Activated CD4-positive, alpha-beta T cell treated with anti-CD3 and anti-CD28 coated beads for 36 hours (primary cell): Measurements from ENCODE around the gene MPV17. TPM values are rescaled to one million over a fixed set of nuclear protein-coding genes. Genes with fewer than 3 reads are reported as not detected.

ENCODE experiments used
- ATAC-seq: fragments of 200-7000 bp; cut with Tn5 transposase; one replicate; pipeline ENCODE4 v1.10.0; 2021; ENCODE audit warnings: mild to moderate bottlenecking, moderate library complexity
- CTCF ChIA-PET: fragments of 350-600 bp; sonication (Branson Sonifier 250); formaldehyde crosslinking; loops from one replicate; lab custom pipeline; 2021; ENCODE audit warnings: antibody characterized with exemption; lab: Charles Lee
- POLR2A ChIA-PET: fragments of 350-600 bp; sonication (Branson Sonifier 250); formaldehyde crosslinking; loops from one replicate; lab custom pipeline; 2021; ENCODE audit warnings: antibody characterized with exemption, inconsistent platforms; lab: Charles Lee
- DNase-seq: peaks from one replicate; pipeline ENCODE4 v3.0.0-alpha.2; 2020
- H3K27ac Mint-ChIP-seq: one replicate; pipeline ENCODE4 v1.8.0; 2021; ENCODE audit warnings: mixed read lengths
- H3K27me3 Mint-ChIP-seq: one replicate; pipeline ENCODE4 v1.8.0; 2021; ENCODE audit warnings: mixed read lengths
- H3K36me3 Mint-ChIP-seq: one replicate; pipeline ENCODE4 v1.8.0; 2021; ENCODE audit warnings: low read depth, mixed read lengths
- H3K4me1 Mint-ChIP-seq: one replicate; pipeline ENCODE4 v1.8.0; 2021; ENCODE audit warnings: mixed read lengths
- H3K4me3 Mint-ChIP-seq: one replicate; pipeline ENCODE4 v1.8.0; 2021; ENCODE audit warnings: mild to moderate bottlenecking, moderate library complexity, mixed read lengths
- H3K9me3 Mint-ChIP-seq: one replicate; pipeline ENCODE4 v1.8.0; 2021; ENCODE audit warnings: low read depth, mixed read lengths
- intact Hi-C, 2 experiments: fragments of 100-400 bp; cut with DNase I in 1 of 2; cut with micrococcal nuclease in 1 of 2; formaldehyde crosslinking; loops; one replicate each; pipeline versions ENCODE4 v1.14.2 to v1.15.1; 2022 to 2024; cut with DNase I, micrococcal nuclease
- total RNA-seq, 2 experiments: library from RNA; stranded (reverse); gene quantifications; one replicate each; pipeline ENCODE4 v1.2.3, GENCODE V29; 2021

Gene MPV17
- total RNA-seq, 2 experiments from 2014 or later: 93.4 to 103 TPM

DNA sequence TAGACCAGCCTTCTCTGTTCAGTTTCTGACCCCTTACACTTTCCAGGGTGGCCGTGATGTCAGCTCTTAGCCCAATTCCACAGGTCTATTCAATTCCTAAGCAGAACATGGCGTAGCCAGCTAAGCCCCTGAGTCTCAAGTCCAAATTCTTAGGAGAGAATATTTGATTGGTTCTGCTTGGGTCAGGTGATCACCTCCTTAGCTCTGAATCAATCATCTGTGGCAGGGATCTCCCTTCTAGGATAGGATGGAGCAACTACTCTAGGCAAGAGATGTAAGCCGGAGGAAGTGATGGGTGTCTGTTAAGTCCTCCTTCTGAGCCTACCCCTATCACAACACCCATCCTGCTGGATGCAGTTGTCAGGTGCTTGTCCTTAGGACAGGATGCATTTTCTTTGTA lies 25.7 kb downstream of the MPV17 start:
- POLR2A ChIA-PET: no interaction called here
- CTCF ChIA-PET: interaction anchor here (0.9 kb wide), 1 partner anchor 49 kb away, joined by 3 read pairs; no protein-coding TSS in a partner anchor
- intact Hi-C loops: no loop called here
- H3K27me3 Mint-ChIP-seq: no peaks in the 10 kb centered on the region
- no peak overlapping the region for H3K27ac Mint-ChIP-seq
- no peak for ATAC-seq
- no peak for DNase-seq
- no peaks in the 10 kb centered on the region for H3K9me3 Mint-ChIP-seq
- no peaks in the 10 kb centered on the region for H3K4me1 Mint-ChIP-seq
- no peak overlapping the region for H3K4me3 Mint-ChIP-seq
- H3K36me3 Mint-ChIP-seq: no peaks in the 10 kb centered on the region

DNA sequence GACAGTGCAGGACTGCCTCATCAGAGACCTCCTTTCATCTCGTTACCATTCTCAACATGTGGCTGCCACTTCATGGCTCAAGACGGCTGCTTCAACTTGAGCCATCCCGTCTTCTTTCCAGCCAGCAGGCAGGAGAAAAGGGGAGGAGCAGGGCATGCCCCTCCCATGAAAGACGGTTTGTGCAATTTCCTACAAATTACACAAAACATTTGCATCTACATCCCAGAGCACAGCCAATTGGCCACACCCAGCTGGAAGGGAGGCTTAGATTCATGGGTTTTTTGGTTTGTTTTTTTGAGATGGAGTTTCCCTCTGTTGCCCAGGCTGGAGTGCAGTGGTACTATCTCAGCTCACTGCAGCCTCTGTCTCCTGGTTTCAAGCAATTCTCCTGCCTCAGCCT lies 26.4 kb downstream of the MPV17 start:
- ChIA-PET POLR2A (no interaction called here), CTCF (interaction anchor here (0.9 to 1.6 kb wide), 3 partner anchors 16 to 48 kb away, joined by 3 to 10 read pairs (median 3); no protein-coding TSS in a partner anchor)
- Mint-ChIP-seq H3K4me1 (no peaks in the 10 kb centered on the region), H3K36me3 (no peaks in the 10 kb centered on the region), H3K27ac (no peak overlapping the region), H3K27me3 (peaks cover 6% of the 10 kb centered on the region), H3K9me3 (no peaks in the 10 kb centered on the region), H3K4me3 (no peak overlapping the region)
- intact Hi-C loops: no loop called here
- ATAC-seq (no peak), DNase-seq (no peak)

DNA sequence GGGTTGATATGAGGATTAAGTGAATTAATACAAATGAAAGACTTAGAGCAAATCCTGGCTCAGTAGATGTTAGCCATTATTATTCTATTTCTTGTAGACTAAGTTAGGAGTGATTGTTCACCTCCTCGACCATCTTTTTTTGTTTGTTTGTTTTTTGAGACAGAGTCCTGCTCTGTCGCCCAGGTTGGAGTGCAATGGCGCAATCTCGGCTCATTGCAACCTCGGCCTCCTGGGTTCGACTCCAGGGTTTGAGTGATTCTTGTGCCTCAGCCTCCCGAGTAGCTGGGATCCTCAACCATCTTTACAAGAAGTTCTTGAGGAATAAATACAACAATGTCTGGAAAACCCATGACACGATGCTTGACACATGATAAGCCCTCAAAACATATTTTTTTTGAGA lies 28.0 kb downstream of the MPV17 start:
- Mint-ChIP-seq H3K36me3 (no peaks in the 10 kb centered on the region), H3K9me3 (no peaks in the 10 kb centered on the region), H3K4me3 (no peak overlapping the region), H3K27ac (no peak overlapping the region), H3K27me3 (peaks cover 6% of the 10 kb centered on the region), H3K4me1 (no peaks in the 10 kb centered on the region)
- CTCF ChIA-PET: interaction anchor here (1.8 kb wide), 1 partner anchor 15 kb away, joined by 9 read pairs; no protein-coding TSS in a partner anchor
- intact Hi-C loops: no loop called here
- no peak for DNase-seq
- no peak for ATAC-seq
- POLR2A ChIA-PET: interaction anchor here (0.7 kb wide), 1 partner anchor 162 kb away, joined by 7 read pairs; no protein-coding TSS in a partner anchor

GRCh38 chr2:27291865-27292264 lies 31.0 kb downstream of the MPV17 start:
- ChIA-PET POLR2A (interaction anchor here (1.2 kb wide), 1 partner anchor 10 kb away, joined by 3 read pairs; the partner anchor contains the start of gene TRIM54), CTCF (interaction anchor here (1.9 to 3.7 kb wide), 3 partner anchors 9 to 12 kb away, joined by 5 to 23 read pairs (median 19); partner anchors contain the start of gene TRIM54)
- Mint-ChIP-seq H3K27me3 (peaks cover 6% of the 10 kb centered on the region), H3K4me3 (no peak overlapping the region), H3K4me1 (no peaks in the 10 kb centered on the region), H3K36me3 (no peaks in the 10 kb centered on the region), H3K27ac (no peak overlapping the region), H3K9me3 (no peaks in the 10 kb centered on the region)
- peak; percentile 26 for ATAC-seq
- intact Hi-C loops: no loop called here
- DNase-seq: no peak

- no peak overlapping the region for H3K4me3 Mint-ChIP-seq
- no peak overlapping the region for H3K27ac Mint-ChIP-seq
- intact Hi-C loops: no loop called here
- no peaks in the 10 kb centered on the region for H3K36me3 Mint-ChIP-seq
- H3K27me3 Mint-ChIP-seq: peaks cover 6% of the 10 kb centered on the region
- DNase-seq (no peak), ATAC-seq (no peak)
- POLR2A ChIA-PET: interaction anchor here (0.6 kb wide), 1 partner anchor 441 kb away, joined by 5 read pairs; no protein-coding TSS in a partner anchor
- H3K4me1 Mint-ChIP-seq: no peaks in the 10 kb centered on the region
- no peaks in the 10 kb centered on the region for H3K9me3 Mint-ChIP-seq
- CTCF ChIA-PET: interaction anchor here (1.0 to 3.7 kb wide), 4 partner anchors 9 to 444 kb away, joined by 3 to 19 read pairs (median 4); no protein-coding TSS in a partner anchor
These were observed 32.3 kb downstream of the MPV17 start for GRCh38 chr2:27290549-27290948.

GRCh38 chr2:27288610-27289009 lies 34.3 kb downstream of the MPV17 start:
- ChIA-PET CTCF (interaction anchor here (0.6 to 1.8 kb wide), 4 partner anchors 9 to 122 kb away, joined by 3 to 7 read pairs (median 4); no protein-coding TSS in a partner anchor), POLR2A (no interaction called here)
- intact Hi-C loops: no loop called here
- DNase-seq (no peak), ATAC-seq (no peak)
- Mint-ChIP-seq H3K4me1 (no peaks in the 10 kb centered on the region), H3K27ac (no peak overlapping the region), H3K27me3 (peaks cover 8% of the 10 kb centered on the region), H3K36me3 (no peaks in the 10 kb centered on the region), H3K9me3 (no peaks in the 10 kb centered on the region), H3K4me3 (no peak overlapping the region)

GRCh38 chr2:27285481-27285880 lies 37.4 kb downstream of the MPV17 start:
- H3K27me3 Mint-ChIP-seq: peaks cover 8% of the 10 kb centered on the region

DNA sequence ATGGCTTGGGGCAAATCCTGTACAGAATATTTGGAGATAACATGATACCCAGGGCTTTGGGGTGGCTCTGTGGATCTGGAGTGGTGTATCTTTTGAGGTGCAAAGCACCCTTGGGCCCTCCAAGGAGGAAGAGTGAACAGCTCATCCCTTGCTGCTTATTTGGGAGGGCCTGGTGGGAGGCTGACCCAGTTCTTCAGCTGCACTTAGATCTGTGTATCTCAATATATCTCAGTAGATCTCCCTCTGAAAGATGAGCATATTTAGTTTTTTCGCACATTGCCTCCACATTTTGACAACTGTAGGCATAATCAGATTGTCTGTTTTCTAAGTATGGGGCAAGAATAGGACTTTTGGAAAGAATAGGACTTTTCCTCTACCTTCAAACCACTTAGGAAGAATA lies 37.9 kb downstream of the MPV17 start:
- POLR2A ChIA-PET: no interaction called here
- ATAC-seq: no peak
- intact Hi-C loops: no loop called here

More at GRCh38 chr2:27285481-27285880, 37.4 kb downstream of the MPV17 start:
- POLR2A ChIA-PET: no interaction called here
- H3K27ac Mint-ChIP-seq: no peak overlapping the region
- ATAC-seq (no peak), DNase-seq (no peak)
- CTCF ChIA-PET: interaction anchor here (0.8 kb wide), 1 partner anchor 192 kb away, joined by 4 read pairs; no protein-coding TSS in a partner anchor
- H3K36me3 Mint-ChIP-seq: no peaks in the 10 kb centered on the region
- no peak overlapping the region for H3K4me3 Mint-ChIP-seq
- intact Hi-C loops: no loop called here
- no peaks in the 10 kb centered on the region for H3K4me1 Mint-ChIP-seq
- no peaks in the 10 kb centered on the region for H3K9me3 Mint-ChIP-seq

DNA sequence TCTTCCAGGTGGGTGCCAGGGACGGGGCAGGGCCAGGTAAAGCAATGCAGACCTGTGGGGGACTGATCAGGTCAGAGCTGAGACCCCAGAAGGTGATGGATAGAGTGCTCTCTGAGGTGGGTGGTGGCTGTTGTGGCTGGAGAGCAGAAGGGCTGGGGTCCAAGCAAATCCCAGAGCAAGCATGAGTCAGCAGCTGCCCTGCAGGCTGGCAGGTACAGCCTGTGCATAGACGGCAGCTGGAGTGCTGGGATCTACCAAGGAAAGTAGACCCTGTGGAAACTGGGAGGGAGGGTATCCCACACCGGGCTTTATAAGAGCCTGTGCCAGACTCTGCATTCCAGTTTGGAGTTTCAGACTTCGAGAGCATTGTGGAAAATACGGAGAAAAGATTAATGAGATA lies 40.0 kb downstream of the MPV17 start:
- no peak overlapping the region for H3K27ac Mint-ChIP-seq
- peaks cover 4% of the 10 kb centered on the region for H3K4me1 Mint-ChIP-seq
- H3K4me3 Mint-ChIP-seq: no peak overlapping the region
- CTCF ChIA-PET: interaction anchor here (0.7 to 5.6 kb wide), 11 partner anchors 10 to 1822 kb away, joined by 3 to 82 read pairs (median 6); partner anchors contain the start of gene SLC30A3
- no peak for DNase-seq
- no peaks in the 10 kb centered on the region for H3K36me3 Mint-ChIP-seq
- no peaks in the 10 kb centered on the region for H3K9me3 Mint-ChIP-seq
- POLR2A ChIA-PET: interaction anchor here (0.6 kb wide), 1 partner anchor 11 kb away, joined by 3 read pairs; no protein-coding TSS in a partner anchor
- peaks cover 12% of the 10 kb centered on the region for H3K27me3 Mint-ChIP-seq
- intact Hi-C loops: no loop called here
- ATAC-seq: no peak

More for the DNA sequence above, 37.9 kb downstream of the MPV17 start:
- H3K36me3 Mint-ChIP-seq: no peaks in the 10 kb centered on the region
- CTCF ChIA-PET: interaction anchor here (1.0 to 2.1 kb wide), 4 partner anchors 19 to 36 kb away, joined by 3 to 6 read pairs (median 4); no protein-coding TSS in a partner anchor
- H3K4me1 Mint-ChIP-seq: peaks cover under 1% of the 10 kb centered on the region
- no peak overlapping the region for H3K27ac Mint-ChIP-seq
- DNase-seq: no peak
- H3K4me3 Mint-ChIP-seq: no peak overlapping the region
- H3K27me3 Mint-ChIP-seq: peaks cover 8% of the 10 kb centered on the region
- H3K9me3 Mint-ChIP-seq: no peaks in the 10 kb centered on the region

- H3K27me3 Mint-ChIP-seq: peaks cover 15% of the 10 kb centered on the region
- DNase-seq (no peak), ATAC-seq (no peak)
- intact Hi-C loops: loop anchor here in 1 of 2 experiments (2.0 kb wide), 1 partner anchor 113 kb away; no protein-coding TSS in a partner anchor
- H3K4me1 Mint-ChIP-seq: peaks cover 4% of the 10 kb centered on the region
- no peak within 1 kb of the TSS for H3K27ac Mint-ChIP-seq
- no peaks in the 10 kb centered on the region for H3K36me3 Mint-ChIP-seq
- ChIA-PET POLR2A (interaction anchor here (1.0 kb wide), 1 partner anchor 11 kb away, joined by 3 read pairs; no protein-coding TSS in a partner anchor), CTCF (interaction anchor here (0.7 to 5.6 kb wide), 13 partner anchors 10 to 183 kb away, joined by 3 to 82 read pairs (median 5); partner anchors contain the start of genes MPV17 and SLC30A3)
- H3K9me3 Mint-ChIP-seq: no peaks in the 10 kb centered on the region
- H3K4me3 Mint-ChIP-seq: no peak within 1 kb of the TSS
These were observed 40.9 kb downstream of the MPV17 start, which contains the start of gene TRIM54 for GRCh38 chr2:27281855-27282559. Gene TRIM54 (plus strand): TSS chr2:27282429. CDS start chr2:27282732, 303 bp downstream.

DNA sequence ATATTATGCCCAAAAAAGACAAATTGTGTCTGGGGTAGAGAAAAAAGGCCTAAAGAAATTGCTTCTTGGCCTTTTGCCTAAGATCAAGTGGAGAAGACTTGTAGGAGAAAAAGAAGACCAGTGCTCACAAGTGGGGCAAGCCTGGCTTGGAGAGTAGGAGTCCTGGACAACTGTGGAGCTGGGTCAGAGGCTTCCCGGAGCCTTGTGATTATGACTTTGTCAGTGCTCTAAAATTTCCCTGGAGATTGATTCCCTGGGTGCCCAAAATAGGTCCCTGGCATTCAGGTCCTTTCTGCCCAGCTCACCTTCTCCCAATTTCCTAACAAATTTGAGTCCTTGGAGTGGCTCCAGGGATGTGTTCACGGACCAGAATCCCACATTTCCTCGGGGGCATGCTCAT lies 41.5 kb downstream of the MPV17 start:
- Mint-ChIP-seq H3K4me1 (peaks cover 4% of the 10 kb centered on the region), H3K27ac (no peak overlapping the region), H3K27me3 (peaks cover 15% of the 10 kb centered on the region), H3K36me3 (no peaks in the 10 kb centered on the region), H3K4me3 (no peak overlapping the region), H3K9me3 (no peaks in the 10 kb centered on the region)
- ATAC-seq: no peak
- no peak for DNase-seq
- ChIA-PET POLR2A (interaction anchor here (1.0 kb wide), 1 partner anchor 11 kb away, joined by 3 read pairs; no protein-coding TSS in a partner anchor), CTCF (interaction anchor here (0.7 to 5.6 kb wide), 13 partner anchors 9 to 182 kb away, joined by 3 to 82 read pairs (median 12); partner anchors contain the start of genes MPV17 and SLC30A3)
- intact Hi-C loops: loop anchor here in 1 of 2 experiments (2.0 kb wide), 1 partner anchor 113 kb away; no protein-coding TSS in a partner anchor
